HepG2 (cell line): ENCODE results near the gene SPINT4. TPM values are rescaled to one million over a fixed set of nuclear protein-coding genes. Genes with fewer than 3 reads are reported as not detected.

Experiments
- ATAC-seq: fragments of 200-7000 bp; cut with Tn5 transposase; 3 replicates; pipeline ENCODE4 v1.9.1; 2020; ENCODE audit warnings: mild to moderate bottlenecking, moderate library complexity
- BruUV-seq: library from RNA; stranded (reverse); fragments of 400-500 nt; replicated peaks from 2 replicates; lab custom pipeline; 2021; lab: Mats Ljungman, UMichigan
- CTCF ChIA-PET: fragments of 300-600 bp; formaldehyde crosslinking; extraction: SDS; loops from one replicate; lab custom pipeline; 2021; ENCODE audit warnings: low total read pairs, inconsistent platforms, low intra/inter-chr PET ratio; lab: Yijun Ruan, JAX
- POLR2A ChIA-PET: fragments of 350-600 bp; sonication (Branson Sonifier 250); formaldehyde crosslinking; loops from one replicate; lab custom pipeline; 2020; ENCODE audit warnings: antibody characterized with exemption, inconsistent platforms; lab: Yijun Ruan, JAX
- DNase-seq: peaks from one replicate; pipeline ENCODE4 v3.0.0-alpha.2; 2015; ENCODE audit warnings: low spot score
- FAIRE-seq: peaks from 3 replicates; lab custom pipeline; 2011; peaks lifted over from hg19 to GRCh38; lab: Jason Lieb, UNC
- H2AFZ ChIP-seq: one replicate; pipeline ENCODE4 v1.6.1; 2011; ENCODE audit warnings: low read length, inconsistent platforms
- H3K27ac ChIP-seq: fragments of 300-600 bp; 3 replicates; pipeline ENCODE4 v1.8.0; 2011; ENCODE audit warnings: mixed run types, mild to moderate bottlenecking, mixed read lengths, low read length, inconsistent platforms; ENCODE audit not compliant: insufficient read depth; ENCODE audit errors: extremely low read length
- H3K27me3 ChIP-seq, 2 experiments: fragments of 200-600 bp in 1 of 2; 2 replicates in 1 of 2; 3 replicates in 1 of 2; pipeline versions ENCODE4 v1.6.0 to v1.8.0; 2011; ENCODE audit warnings: low read length in 2 of 2, mild to moderate bottlenecking in 2 of 2, moderate library complexity in 2 of 2, inconsistent platforms in 1 of 2; ENCODE audit not compliant: insufficient read depth in 2 of 2, control insufficient read depth in 1 of 2
- H3K36me3 ChIP-seq, 2 experiments: fragments of 200-600 bp in 1 of 2; replicated peaks in 1 of 2; 2 replicates in 1 of 2; 3 replicates in 1 of 2; pipeline versions ENCODE4 v1.5.1 to v1.8.0; 2011; ENCODE audit warnings: low read length in 2 of 2, inconsistent platforms in 1 of 2; ENCODE audit not compliant: insufficient read depth in 2 of 2, control insufficient read depth in 1 of 2
- H3K4me1 ChIP-seq: 2 replicates; pipeline ENCODE4 v1.5.1; 2012; ENCODE audit warnings: low read length, inconsistent platforms; ENCODE audit not compliant: insufficient read depth
- H3K4me2 ChIP-seq: 2 replicates; pipeline ENCODE4 v1.6.0; 2011; ENCODE audit warnings: low read depth, low read length, inconsistent platforms
- H3K4me3 ChIP-seq, 3 experiments: fragments of 200-600 bp in 1 of 3; sonication (generic), shearing (Covaris generic) in 1 of 3; replicated peaks in 1 of 3; 2 replicates each; pipeline ENCODE4 v1.5.1; 2011 to 2016; ENCODE audit warnings: low read length in 3 of 3, inconsistent platforms in 2 of 3, low read depth in 2 of 3, mild to moderate bottlenecking in 2 of 3, control low read depth in 1 of 3, mixed read lengths in 1 of 3; ENCODE audit not compliant: insufficient read depth in 1 of 3
- H3K79me2 ChIP-seq: one replicate; pipeline ENCODE4 v1.6.1; 2011; ENCODE audit warnings: low read length, inconsistent platforms; ENCODE audit not compliant: insufficient read depth
- H3K9ac ChIP-seq: 2 replicates; pipeline ENCODE4 v1.6.0; 2011; ENCODE audit warnings: mild to moderate bottlenecking, low read depth, low read length, inconsistent platforms; ENCODE audit not compliant: insufficient read depth
- H3K9me3 ChIP-seq: 2 replicates; pipeline ENCODE4 v1.5.1; 2012; ENCODE audit warnings: mild to moderate bottlenecking, low read length
- H4K20me1 ChIP-seq: 2 replicates; pipeline ENCODE4 v1.6.0; 2011; ENCODE audit warnings: inconsistent platforms, mild to moderate bottlenecking, low read length, moderate library complexity; ENCODE audit not compliant: insufficient read depth
- ATF6 ChIP-seq: sonication (generic); formaldehyde crosslinking; conservative IDR thresholded peaks from 2 replicates; pipeline ENCODE4 v1.4.0; 2020; ENCODE audit warnings: missing genetic modification reagents
- HNRNPLL ChIP-seq: fragments of 200-400 bp; formaldehyde crosslinking; IDR thresholded peaks from 2 replicates; pipeline ENCODE4 v1.6.1; 2017; ENCODE audit warnings: mild to moderate bottlenecking, low read depth, low read length; ENCODE audit not compliant: poor library complexity, severe bottlenecking
- MED13 ChIP-seq: sonication (generic); formaldehyde crosslinking; IDR thresholded peaks from 2 replicates; pipeline ENCODE4 v1.5.0; 2020; ENCODE audit warnings: missing genetic modification reagents
- MXI1 ChIP-seq: IDR thresholded peaks from 3 replicates; pipeline ENCODE4 v1.6.1; 2012; ENCODE audit warnings: low read depth, low read length, inconsistent platforms, borderline replicate concordance
- PBX3 ChIP-seq: sonication (generic); formaldehyde crosslinking; IDR thresholded peaks from 2 replicates; pipeline ENCODE4 v1.8.1; 2023; ENCODE audit warnings: missing genetic modification reagents, inconsistent platforms, borderline replicate concordance
- POLR2AphosphoS5 ChIP-seq: IDR thresholded peaks from 2 replicates; pipeline ENCODE4 v1.6.1; 2012; ENCODE audit warnings: low read depth, low read length
- POLR2G ChIP-seq: fragments of 200-400 bp; formaldehyde crosslinking; IDR thresholded peaks from 2 replicates; pipeline ENCODE4 v1.6.1; 2018; ENCODE audit warnings: mild to moderate bottlenecking, low read depth, low read length, moderate library complexity
- TBX2 ChIP-seq: sonication (generic); formaldehyde crosslinking; IDR thresholded peaks from 2 replicates; pipeline ENCODE4 v1.5.0; 2020; ENCODE audit warnings: missing genetic modification reagents, mild to moderate bottlenecking, borderline replicate concordance
- THYN1 ChIP-seq: sonication (generic); formaldehyde crosslinking; IDR thresholded peaks from 2 replicates; pipeline ENCODE4 v1.8.1; 2023; ENCODE audit warnings: low read depth, mild to moderate bottlenecking, moderate library complexity, missing genetic modification reagents, borderline replicate concordance
- ZNF713 ChIP-seq: sonication (generic); formaldehyde crosslinking; IDR thresholded peaks from 2 replicates; pipeline ENCODE4 v1.4.0; 2020; ENCODE audit warnings: mild to moderate bottlenecking, missing genetic modification reagents
- WGBS: methylation state at CpG from one replicate; pipeline ENCODE4 v1.1.6; 2017; ENCODE audit warnings: low lambda C conversion rate; 5-methylcytosine and 5-hydroxymethylcytosine counted together
- in situ Hi-C: cut with HindIII; loops from 2 replicates; pipeline ENCODE4 v1.10.0; 2017; ENCODE audit warnings: low pct_unique_long_range_greater_than_20kb; ENCODE audit not compliant: extremely low pct_ligation_motif_present
- intact Hi-C: fragments of 100-400 bp; cut with micrococcal nuclease; formaldehyde crosslinking; loops from one replicate; pipeline ENCODE4 v1.10.0; 2022; ENCODE audit not compliant: unreplicated experiment
- polyA plus RNA-seq, 8 experiments: library from polyadenylated mRNA; depleted of rRNA in 3 of 8; stranded (reverse) in 7 of 8; unstranded in 1 of 8; fragments of >200 nt; fragmentation: Illumina TruSeq in 4 of 8; extraction: Trizol in 4 of 8; gene quantifications; 2 replicates each; pipeline versions ENCODE4 v1.2.1 to v1.2.3, GENCODE V29; 2011 to 2016; ENCODE audit warnings: low read depth in 4 of 8, missing spikeins in 1 of 8, mixed read lengths in 1 of 8; ENCODE audit not compliant: insufficient read depth in 1 of 8
- total RNA-seq, 5 experiments: library from RNA; depleted of rRNA; stranded (reverse); fragments of >200 nt; fragmentation: Illumina TruSeq; extraction: Trizol; gene quantifications; 2 replicates each; pipeline ENCODE4 v1.2.3, GENCODE V29; 2016; ENCODE audit warnings: low read depth in 1 of 5
- TF ChIP-seq, protein P1 (sequence below): IDR thresholded peaks from 2 replicates; pipeline ENCODE4 v1.6.1; 2016; ENCODE audit warnings: low read depth, control low read depth

The SPINT4 gene
- total and polyA plus RNA-seq, 2 of the 13 experiments (the other 11 are each of a cell fraction or from before 2014, with no cell fraction given): not detected

DNA sequence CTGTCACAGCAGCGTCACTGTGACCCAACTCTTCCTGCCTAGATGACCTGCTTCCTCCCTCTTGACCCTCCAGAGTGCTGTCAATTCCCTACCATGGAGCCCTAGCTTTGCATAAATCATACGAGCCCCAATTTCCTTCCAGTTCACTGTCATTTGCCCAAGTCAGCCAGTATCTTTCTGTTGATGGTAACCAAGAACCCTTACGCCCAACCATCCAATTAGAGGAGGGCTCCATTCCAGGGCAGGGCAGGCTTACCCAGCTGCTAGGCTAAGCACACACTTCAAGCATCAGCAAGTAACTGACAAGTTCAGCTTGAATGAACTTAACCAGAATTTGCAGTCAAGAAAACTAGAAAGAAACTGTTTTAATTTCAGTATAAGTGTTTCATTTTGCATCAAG, 43.8 kb downstream of the SPINT4 start:
- no peak overlapping the region for H2AFZ ChIP-seq
- no peak overlapping the region for H3K4me2 ChIP-seq
- intact Hi-C loops (loop anchor here (2.0 kb wide), 1 partner anchor 19 kb away; no protein-coding TSS in a partner anchor), in situ Hi-C loops (no loop called here)
- peaks cover 0 to 17% of the 10 kb centered on the region in 2 experiments; a peak in 3 of 5 replicates for H3K27me3 ChIP-seq
- no peak overlapping the region for H3K4me3 ChIP-seq
- H3K27ac ChIP-seq: no peak overlapping the region
- DNase-seq: no peak
- H3K4me1 ChIP-seq: peaks cover 4% of the 10 kb centered on the region
- H4K20me1 ChIP-seq: no peaks in the 10 kb centered on the region
- no peaks in the 10 kb centered on the region for H3K36me3 ChIP-seq
- H3K9ac ChIP-seq: no peak overlapping the region
- ATAC-seq: no peak
- FAIRE-seq: no peak
- ChIA-PET POLR2A (no interaction called here), CTCF (no interaction called here)
- no peaks in the 10 kb centered on the region for H3K9me3 ChIP-seq
- WGBS: 26% methylated on average over 3 of the region's 3 CpGs
- TF ChIP-seq POLR2AphosphoS5: no peak
- TF ChIP-seq POLR2G: no peak
- no peak for TF ChIP-seq PBX3 (CRISPR knock-in tag)
- H3K79me2 ChIP-seq: no peaks in the 10 kb centered on the region
- no TSS peak for BruUV-seq

- peaks cover 15% of the 10 kb centered on the region for H3K4me1 ChIP-seq
- no peaks in the 10 kb centered on the region for H3K9me3 ChIP-seq
- no TSS peak for BruUV-seq
- POLR2A ChIA-PET: no interaction called here
- no peaks in the 10 kb centered on the region for H4K20me1 ChIP-seq
- H3K4me3 ChIP-seq: no peak overlapping the region
- H3K79me2 ChIP-seq: no peaks in the 10 kb centered on the region
- H3K4me2 ChIP-seq: no peak overlapping the region
- TF ChIP-seq HNRNPLL: no peak
- no peak for TF ChIP-seq ZNF713 (CRISPR knock-in tag)
- no peak for TF ChIP-seq TBX2 (CRISPR knock-in tag)
- TF ChIP-seq MED13: no peak
- TF ChIP-seq, protein P1, sequence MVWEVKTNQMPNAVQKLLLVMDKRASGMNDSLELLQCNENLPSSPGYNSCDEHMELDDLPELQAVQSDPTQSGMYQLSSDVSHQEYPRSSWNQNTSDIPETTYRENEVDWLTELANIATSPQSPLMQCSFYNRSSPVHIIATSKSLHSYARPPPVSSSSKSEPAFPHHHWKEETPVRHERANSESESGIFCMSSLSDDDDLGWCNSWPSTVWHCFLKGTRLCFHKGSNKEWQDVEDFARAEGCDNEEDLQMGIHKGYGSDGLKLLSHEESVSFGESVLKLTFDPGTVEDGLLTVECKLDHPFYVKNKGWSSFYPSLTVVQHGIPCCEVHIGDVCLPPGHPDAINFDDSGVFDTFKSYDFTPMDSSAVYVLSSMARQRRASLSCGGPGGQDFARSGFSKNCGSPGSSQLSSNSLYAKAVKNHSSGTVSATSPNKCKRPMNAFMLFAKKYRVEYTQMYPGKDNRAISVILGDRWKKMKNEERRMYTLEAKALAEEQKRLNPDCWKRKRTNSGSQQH: no peak
- no peak for TF ChIP-seq THYN1 (CRISPR knock-in tag)
- TF ChIP-seq ATF6: no peak
- TF ChIP-seq MXI1: no peak
- in situ Hi-C loops (no loop called here), intact Hi-C loops (no loop called here)
- ATAC-seq: no peak
- CTCF ChIA-PET: no interaction called here
- H3K9ac ChIP-seq: no peak overlapping the region
- peaks cover 0 to 10% of the 10 kb centered on the region in 2 experiments; a peak in 3 of 5 replicates for H3K27me3 ChIP-seq
- no peak overlapping the region for H3K27ac ChIP-seq
- FAIRE-seq: no peak
- no peak overlapping the region for H2AFZ ChIP-seq
- H3K36me3 ChIP-seq: no peaks in the 10 kb centered on the region
- no peak for DNase-seq
These were observed 46.3 kb downstream of the SPINT4 start for GRCh38 chr20:45768479-45768878.
